GM19324 (cell line): ENCODE results near the gene SLIT3.

Experiments
- ATAC-seq: cut with Tn5 transposase; IDR thresholded peaks from one replicate; pipeline ENCODE4 v1.9.1; 2021; ENCODE audit warnings: mild to moderate bottlenecking, moderate library complexity; ENCODE audit not compliant: unreplicated experiment, low FRiP score

The SLIT3 gene

GRCh38 chr5:168916266-168916665 is 384.7 kb downstream of the SLIT3 start:
- no peak for ATAC-seq

- no peak for ATAC-seq
Observed at GRCh38 chr5:168914491-168914890, 386.4 kb downstream of the SLIT3 start.

- ATAC-seq: no peak
Observed at GRCh38 chr5:168910874-168911273, 390.1 kb downstream of the SLIT3 start.

GRCh38 chr5:168908207-168908606 is 392.7 kb downstream of the SLIT3 start:
- ATAC-seq: no peak

GRCh38 chr5:168903061-168903460 is 397.9 kb downstream of the SLIT3 start:
- ATAC-seq: no peak

DNA sequence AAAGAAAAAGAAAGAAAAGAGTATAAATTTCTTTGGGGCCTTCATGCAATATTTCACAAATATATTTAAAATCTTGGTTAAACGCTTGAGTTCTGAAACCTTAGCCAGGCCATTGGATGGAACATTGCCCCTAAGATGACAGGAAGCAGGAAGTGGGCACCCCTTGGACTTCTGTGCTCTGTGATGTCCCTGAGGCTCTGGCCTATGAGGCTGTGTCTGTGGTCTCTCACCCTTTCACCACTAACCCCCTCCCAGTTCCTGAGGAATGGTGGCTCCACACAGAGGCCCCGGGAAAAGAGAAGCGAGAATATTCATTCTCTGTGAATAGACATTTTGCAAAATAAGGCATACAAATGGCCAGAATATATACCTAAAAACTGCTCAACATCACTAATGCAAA is 401.3 kb downstream of the SLIT3 start:
- no peak for ATAC-seq

DNA sequence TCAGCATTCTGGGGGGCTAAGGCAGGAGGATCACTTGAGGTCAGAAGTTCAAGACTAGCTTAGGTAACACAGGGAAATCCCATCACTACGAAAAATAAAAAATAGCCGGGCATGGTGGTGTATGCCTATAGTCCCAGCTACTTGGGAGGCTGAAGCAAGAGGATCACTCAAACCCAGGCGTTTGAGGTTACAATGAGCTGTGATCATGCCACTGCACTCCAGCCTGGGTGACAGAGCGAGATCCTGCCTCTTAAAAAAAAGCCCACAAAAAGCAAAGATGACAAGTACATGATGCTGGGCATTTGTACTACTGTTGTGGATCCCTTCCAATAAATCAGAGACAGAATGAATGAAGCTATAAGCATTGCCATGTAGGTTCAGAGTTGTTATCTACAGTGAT is 401.7 kb downstream of the SLIT3 start:
- no peak for ATAC-seq

GRCh38 chr5:168898247-168898911 is 402.6 kb downstream of the SLIT3 start:
- ATAC-seq: no peak

GRCh38 chr5:168897387-168898122 is 403.4 kb downstream of the SLIT3 start:
- ATAC-seq: no peak

DNA sequence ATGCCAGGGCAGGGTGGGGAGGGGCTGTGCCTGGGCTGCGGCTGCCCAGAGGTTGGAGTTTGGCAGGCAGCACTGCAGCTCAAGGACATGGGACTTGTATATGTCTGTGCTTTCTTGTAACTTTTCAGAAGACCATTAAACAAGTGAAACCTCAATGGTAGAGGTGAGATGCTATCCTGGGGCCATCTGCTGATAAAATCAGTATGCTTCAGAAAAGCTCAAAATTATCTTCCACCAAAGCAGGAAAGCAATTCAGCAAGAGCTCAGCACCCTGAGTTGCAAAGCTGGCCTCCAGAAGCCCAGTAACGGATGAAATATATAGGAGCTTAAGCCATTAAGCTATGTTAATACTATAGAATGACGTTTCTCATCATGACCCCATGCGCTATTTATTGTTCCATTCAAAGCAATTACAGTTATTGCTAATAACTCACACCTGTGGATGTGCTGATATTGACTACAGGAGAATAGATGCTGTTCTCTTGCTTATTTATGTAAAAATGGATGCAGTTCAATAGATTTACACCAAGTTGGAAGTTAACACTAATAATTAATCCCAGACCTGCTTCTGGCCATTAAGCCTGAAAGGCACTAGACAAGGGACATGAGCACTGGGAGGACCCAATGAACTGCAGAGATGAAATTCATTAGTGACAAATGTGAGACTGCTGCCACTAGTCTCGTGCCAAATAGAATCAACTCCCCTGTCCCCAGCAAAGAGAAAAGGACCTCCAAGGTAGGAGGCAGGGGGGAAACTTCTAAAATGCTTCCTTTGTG is 405.5 kb downstream of the SLIT3 start:
- no peak for ATAC-seq

DNA sequence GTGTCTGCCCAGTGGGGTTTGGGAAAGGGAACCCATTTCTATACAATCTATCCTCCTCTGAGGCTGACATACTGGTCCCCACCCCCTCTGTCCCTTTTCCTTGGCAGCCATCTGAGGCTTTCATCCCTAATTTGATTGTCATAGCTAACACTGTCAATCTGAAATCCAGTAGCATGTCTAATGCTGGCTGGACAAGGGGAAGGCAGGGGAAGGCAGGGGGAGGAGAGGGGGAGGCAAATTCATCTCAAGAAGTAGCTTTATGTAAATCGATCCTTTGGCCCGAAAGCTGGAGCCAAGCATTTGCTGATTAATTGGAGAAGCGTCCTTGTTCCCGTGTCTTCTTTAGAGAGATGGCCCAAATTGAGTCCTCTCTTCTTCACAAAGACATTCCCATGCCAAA is 407.7 kb downstream of the SLIT3 start:
- ATAC-seq: no peak

DNA sequence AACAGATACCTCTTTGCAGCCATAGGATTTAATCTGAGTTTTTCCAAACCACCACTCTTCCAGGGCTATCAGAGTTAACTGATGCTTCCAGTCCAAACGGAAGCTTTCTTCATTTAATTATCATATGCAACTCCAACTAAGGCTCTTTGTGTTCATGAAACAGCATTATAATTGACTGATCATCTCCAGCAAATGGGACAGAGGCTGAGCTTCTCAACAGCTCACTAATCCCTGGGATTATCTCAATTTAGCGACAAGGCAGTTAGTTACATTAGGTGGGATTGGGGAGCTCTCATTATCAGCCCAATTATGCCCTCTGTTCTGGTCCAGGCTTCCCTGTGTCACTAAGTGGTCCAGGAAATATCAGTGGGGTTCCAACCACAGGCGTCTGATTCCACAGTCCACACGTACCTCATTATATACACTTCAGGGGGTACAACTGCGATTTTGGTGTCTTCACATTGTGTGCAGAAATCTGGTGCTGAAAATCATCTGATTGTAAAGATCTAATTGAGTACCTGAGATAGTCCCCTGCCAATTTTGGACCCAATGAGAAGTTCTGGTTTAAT is 408.2 kb downstream of the SLIT3 start:
- no peak for ATAC-seq

- ATAC-seq: no peak
Observed at GRCh38 chr5:168890816-168891812, 409.8 kb downstream of the SLIT3 start.

GRCh38 chr5:168889039-168889438 is 411.9 kb downstream of the SLIT3 start:
- no peak for ATAC-seq

DNA sequence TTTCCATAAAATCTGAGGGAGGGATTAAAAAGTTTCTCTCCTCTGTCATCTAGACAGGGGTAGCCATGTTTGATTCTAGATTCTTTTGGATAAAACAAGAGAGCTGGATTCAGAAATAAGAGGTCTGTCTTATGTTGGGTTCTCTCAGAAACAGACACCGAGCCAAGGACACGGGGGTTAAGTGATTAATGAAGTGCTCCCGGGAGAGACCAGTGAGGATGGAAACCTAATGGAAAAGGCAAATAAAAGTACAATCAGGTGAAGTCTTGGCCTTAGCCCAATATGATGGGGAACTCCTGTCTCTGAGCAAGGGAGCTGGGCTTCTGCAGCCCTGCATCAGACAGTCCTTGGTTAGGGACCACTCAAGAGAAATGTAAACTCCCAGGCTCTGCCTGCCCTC is 413.0 kb downstream of the SLIT3 start:
- no peak for ATAC-seq

DNA sequence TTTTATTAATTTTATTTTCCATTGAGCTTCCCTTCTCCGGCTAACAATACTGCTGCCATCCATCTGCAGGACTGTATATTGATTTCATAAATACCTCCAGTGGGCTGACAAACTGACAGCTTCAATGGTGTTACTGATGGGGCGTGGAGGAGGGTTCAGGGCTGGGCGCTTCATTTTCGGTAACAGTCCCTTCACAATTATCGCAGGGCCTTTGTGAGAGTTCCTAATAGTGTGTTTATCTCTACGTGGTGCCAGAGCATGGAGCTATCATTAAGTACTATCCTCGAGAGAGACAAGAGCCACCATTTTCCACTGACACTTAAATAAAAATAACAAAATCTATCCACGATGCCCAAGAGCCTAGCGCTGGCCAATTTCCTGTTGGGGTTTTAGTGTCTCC is 414.8 kb downstream of the SLIT3 start:
- no peak for ATAC-seq

GRCh38 chr5:168885324-168886120 is 415.4 kb downstream of the SLIT3 start:
- no peak for ATAC-seq

DNA sequence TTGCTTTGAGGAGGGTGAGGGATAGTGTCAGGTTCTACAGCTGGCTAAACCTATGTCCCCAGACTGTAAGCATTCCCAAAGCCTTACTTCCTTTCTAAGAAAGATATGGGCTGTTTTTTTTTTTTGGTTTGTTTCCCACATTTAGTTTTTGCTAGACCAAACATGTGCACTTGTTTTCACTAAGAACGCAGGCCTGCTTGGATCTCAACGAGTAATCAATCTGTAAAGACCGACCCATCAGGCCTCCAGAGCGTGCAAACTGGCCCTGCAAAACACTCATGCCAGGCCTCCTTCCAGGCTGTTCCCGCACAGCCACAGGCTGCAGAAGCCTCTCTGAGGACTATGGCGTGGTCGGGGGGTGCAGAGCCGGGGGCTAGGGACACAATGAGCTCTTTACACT is 416.9 kb downstream of the SLIT3 start:
- no peak for ATAC-seq

- ATAC-seq: no peak
Observed at GRCh38 chr5:168883281-168883741, 417.6 kb downstream of the SLIT3 start.
